Activated CD8-positive, alpha-beta memory T cell treated with anti-CD3 and anti-CD28 coated beads, Interleukin-2, amount 50 U/mL, for 24 hours (primary cell): ENCODE results near the gene CRACDL.

Experiments
- DNase-seq: peaks from one replicate; pipeline ENCODE4 v3.0.0-alpha.2; 2020; ENCODE audit errors: extremely low read depth

CRACDL gene

GRCh38 chr2:98825020-98825350, 111.0 kb downstream of the CRACDL start:
- no peak for DNase-seq

GRCh38 chr2:98824256-98825019, 111.6 kb downstream of the CRACDL start:
- DNase-seq: no peak

- no peak for DNase-seq
Observed at GRCh38 chr2:98823196-98824170, 112.5 kb downstream of the CRACDL start.

- no peak for DNase-seq
Observed at GRCh38 chr2:98822301-98823164, 113.5 kb downstream of the CRACDL start.

GRCh38 chr2:98821629-98822135, 114.3 kb downstream of the CRACDL start:
- DNase-seq: no peak

GRCh38 chr2:98819231-98819766, 116.7 kb downstream of the CRACDL start:
- no peak for DNase-seq

GRCh38 chr2:98818164-98818563, 117.9 kb downstream of the CRACDL start:
- no peak for DNase-seq

- no peak for DNase-seq
Observed at GRCh38 chr2:98816281-98816680, 119.7 kb downstream of the CRACDL start.

GRCh38 chr2:98815795-98816194, 120.2 kb downstream of the CRACDL start:
- DNase-seq: no peak

GRCh38 chr2:98811766-98812165, 124.3 kb downstream of the CRACDL start:
- DNase-seq: no peak

GRCh38 chr2:98810588-98810928, 125.5 kb downstream of the CRACDL start:
- no peak for DNase-seq

GRCh38 chr2:98809878-98810587, 126.0 kb downstream of the CRACDL start:
- DNase-seq: no peak

- DNase-seq: no peak
Observed at GRCh38 chr2:98809116-98809515, 126.9 kb downstream of the CRACDL start.

- DNase-seq: no peak
Observed at GRCh38 chr2:98808546-98808945, 127.5 kb downstream of the CRACDL start.

- DNase-seq: no peak
Observed at GRCh38 chr2:98807929-98808328, 128.1 kb downstream of the CRACDL start.

- no peak for DNase-seq
Observed at GRCh38 chr2:98807221-98807620, 128.8 kb downstream of the CRACDL start.

- no peak for DNase-seq
Observed at GRCh38 chr2:98806236-98806697, 129.8 kb downstream of the CRACDL start.

GRCh38 chr2:98805412-98806171, 130.4 kb downstream of the CRACDL start:
- no peak for DNase-seq

- no peak for DNase-seq
Observed at GRCh38 chr2:98804736-98805135, 131.3 kb downstream of the CRACDL start.

GRCh38 chr2:98804265-98804650, 131.8 kb downstream of the CRACDL start:
- no peak for DNase-seq
